HG03457 (cell line): ENCODE data around the gene KRTAP11-1.

Experiments used
- ATAC-seq: cut with Tn5 transposase; IDR thresholded peaks from one replicate; pipeline ENCODE4 v1.9.1; 2021; ENCODE audit warnings: moderate number of reproducible peaks; ENCODE audit not compliant: unreplicated experiment

Gene KRTAP11-1

GRCh38 chr21:30881480-30881879, at the start of gene KRTAP11-1:
Gene KRTAP11-1, minus strand, starts transcription at chr21:30881580. Its CDS starts 56 bp downstream, at chr21:30881524.
- ATAC-seq, result no peak

- no peak for ATAC-seq
These were observed 42.8 kb upstream of the KRTAP11-1 start for GRCh38 chr21:30924146-30924700.

- ATAC-seq, result no peak
These were observed 39.7 kb upstream of the KRTAP11-1 start for GRCh38 chr21:30921129-30921528.

GRCh38 chr21:30917557-30917956, 36.2 kb upstream of the KRTAP11-1 start:
- no peak for ATAC-seq

- ATAC-seq, result no peak
These were observed 19.5 kb upstream of the KRTAP11-1 start for GRCh38 chr21:30900881-30901280.

GRCh38 chr21:30882866-30883597, 1.7 kb upstream of the KRTAP11-1 start:
- ATAC-seq, result no peak

GRCh38 chr21:30880914-30881313, 466 bp downstream of the KRTAP11-1 start:
- no peak for ATAC-seq

GRCh38 chr21:30874526-30874925, 6.9 kb downstream of the KRTAP11-1 start:
- ATAC-seq, result no peak

- no peak for ATAC-seq
These were observed 33.5 kb downstream of the KRTAP11-1 start for GRCh38 chr21:30847627-30848500.

GRCh38 chr21:30842990-30843389, 38.4 kb downstream of the KRTAP11-1 start:
- no peak for ATAC-seq

GRCh38 chr21:30839304-30839703, 42.1 kb downstream of the KRTAP11-1 start:
- no peak for ATAC-seq

GRCh38 chr21:30838536-30838935, 42.8 kb downstream of the KRTAP11-1 start:
- no peak for ATAC-seq

- ATAC-seq, result no peak
These were observed 50.1 kb downstream of the KRTAP11-1 start for GRCh38 chr21:30831194-30831765.
